PFSK-1 (cell line): ENCODE data around the gene SOX30.

Experiments
- FOXP2 ChIP-seq: optimal IDR thresholded peaks from 2 replicates; pipeline ENCODE3; 2011; ENCODE audit warnings: borderline replicate concordance, control low read depth, inconsistent platforms; ENCODE audit not compliant: insufficient read depth; ENCODE audit errors: extremely low read length, extremely low read depth
- POLR2AphosphoS5 ChIP-seq: IDR thresholded peaks from 2 replicates; pipeline ENCODE4 v1.6.1; 2012; ENCODE audit warnings: low read depth, mild to moderate bottlenecking, control low read depth, low read length, moderate library complexity
- TAF1 ChIP-seq: IDR thresholded peaks from 2 replicates; pipeline ENCODE4 v1.6.1; 2012; ENCODE audit warnings: low read length, control low read depth, borderline replicate concordance; ENCODE audit not compliant: insufficient read depth

DNA sequence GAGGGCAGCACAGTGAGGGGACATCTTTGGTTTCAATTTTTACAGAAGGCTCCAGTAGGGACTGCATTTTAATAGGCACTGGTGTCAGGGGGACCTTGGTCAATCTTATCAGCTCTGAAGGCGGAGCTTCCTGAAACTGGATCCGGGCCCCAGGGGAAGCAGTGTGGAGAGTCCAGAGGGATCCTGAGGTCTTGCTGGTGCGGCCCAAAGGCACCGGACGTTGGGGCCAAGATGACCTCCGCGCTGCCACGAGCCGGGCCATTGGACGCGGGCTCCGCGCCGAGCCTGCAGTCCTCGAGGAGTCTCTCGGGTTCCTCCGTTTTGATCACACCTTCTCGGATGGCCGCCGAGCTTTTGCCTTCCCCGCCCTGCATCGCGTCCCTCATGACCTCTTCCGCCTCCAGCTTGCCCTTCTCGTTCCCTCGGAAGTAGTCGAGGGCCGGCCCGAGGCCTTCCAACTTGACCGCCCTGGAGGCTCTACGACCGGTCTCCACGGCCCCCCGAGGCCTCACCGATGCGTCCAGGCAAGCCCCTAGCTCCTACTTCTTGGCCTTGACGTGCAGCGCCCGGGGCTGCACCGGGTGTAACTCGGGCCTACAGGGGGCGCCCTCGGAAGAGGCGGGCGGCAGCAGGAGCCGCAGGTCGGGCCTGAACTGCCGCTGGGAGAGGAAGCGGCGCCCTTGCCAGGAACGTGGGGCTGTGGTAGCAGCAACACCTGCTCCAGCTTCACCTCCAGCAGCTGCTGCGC is 37.9 kb upstream of the SOX30 start:
- TF ChIP-seq TAF1 (no peak), POLR2AphosphoS5 (no peak), FOXP2 (no peak)
